Activated T-cell treated with anti-CD3 and anti-CD28 coated beads for 24 hours (primary cell): ENCODE data around the gene ABCC3.

Experiments used
- DNase-seq: peaks from one replicate; pipeline ENCODE4 v3.0.0-alpha.2; 2020; ENCODE audit warnings: low read depth

The ABCC3 gene

GRCh38 chr17:50604513-50604912, 30.2 kb upstream of the ABCC3 start:
- no peak for DNase-seq

- no peak for DNase-seq
Measured at GRCh38 chr17:50605429-50605828, 29.3 kb upstream of the ABCC3 start.

GRCh38 chr17:50607522-50608175, 27.0 kb upstream of the ABCC3 start:
- no peak for DNase-seq

- no peak for DNase-seq
Measured at GRCh38 chr17:50608700-50609379, 25.8 kb upstream of the ABCC3 start.

- no peak for DNase-seq
Measured at GRCh38 chr17:50609380-50610074, 25.2 kb upstream of the ABCC3 start.

- no peak for DNase-seq
Measured at GRCh38 chr17:50611634-50612033, 23.0 kb upstream of the ABCC3 start.

- no peak for DNase-seq
Measured at GRCh38 chr17:50612281-50612680, 22.4 kb upstream of the ABCC3 start.

GRCh38 chr17:50613007-50613992, 21.4 kb upstream of the ABCC3 start:
- no peak for DNase-seq

- DNase-seq: no peak
Measured at GRCh38 chr17:50614471-50615051, 20.1 kb upstream of the ABCC3 start.

GRCh38 chr17:50615828-50616227, 18.9 kb upstream of the ABCC3 start:
- no peak for DNase-seq

GRCh38 chr17:50618300-50618699, 16.4 kb upstream of the ABCC3 start:
- no peak for DNase-seq

- DNase-seq: no peak
Measured at GRCh38 chr17:50618941-50619340, 15.7 kb upstream of the ABCC3 start.

GRCh38 chr17:50619489-50619888, 15.2 kb upstream of the ABCC3 start:
- no peak for DNase-seq

- DNase-seq: no peak
Measured at GRCh38 chr17:50620237-50620636, 14.4 kb upstream of the ABCC3 start.

- DNase-seq: no peak
Measured at GRCh38 chr17:50620858-50621257, 13.8 kb upstream of the ABCC3 start.

GRCh38 chr17:50621574-50622031, 13.1 kb upstream of the ABCC3 start:
- DNase-seq: no peak

GRCh38 chr17:50624321-50624934, 10.3 kb upstream of the ABCC3 start:
- no peak for DNase-seq

- no peak for DNase-seq
Measured at GRCh38 chr17:50625032-50625871, 9.4 kb upstream of the ABCC3 start.

- DNase-seq: peak; percentile 42
Measured at GRCh38 chr17:50626037-50626574, 8.6 kb upstream of the ABCC3 start.
